Activated CD8-positive, alpha-beta memory T cell treated with anti-CD3 and anti-CD28 coated beads for 4 hours (primary cell): ENCODE results near the gene KRT73.

Source experiments
- DNase-seq, 2 donors: peaks; one replicate each; pipeline ENCODE4 v3.0.0-alpha.2; 2020; ENCODE audit warnings: low read depth in 2 of 2

The KRT73 gene

GRCh38 chr12:52622349-52622748, 4.0 kb upstream of the KRT73 start:
- DNase-seq: no peak

DNA sequence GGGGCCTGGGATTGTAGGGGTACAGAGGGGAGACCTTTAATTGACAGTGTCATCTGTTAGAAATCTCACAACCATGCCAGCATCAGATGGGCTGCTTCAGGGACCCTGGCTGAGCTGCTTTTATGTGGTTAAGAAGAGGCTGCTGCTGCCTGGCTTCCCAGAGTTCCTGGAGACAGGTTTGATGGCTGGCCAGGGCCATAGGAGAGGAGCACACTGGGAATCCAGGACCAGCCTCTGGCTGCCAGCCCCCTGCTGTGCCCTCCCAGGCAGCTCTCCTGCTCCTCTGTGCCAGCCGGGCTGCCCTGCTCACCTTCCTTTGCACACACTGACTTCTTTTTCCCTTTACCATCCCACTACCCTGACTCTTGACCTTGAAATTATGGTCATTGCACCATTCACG, 507 bp upstream of the KRT73 start:
- no peak for DNase-seq

- no peak for DNase-seq
Observed at GRCh38 chr12:52617403-52617785, 965 bp downstream of the KRT73 start.

DNA sequence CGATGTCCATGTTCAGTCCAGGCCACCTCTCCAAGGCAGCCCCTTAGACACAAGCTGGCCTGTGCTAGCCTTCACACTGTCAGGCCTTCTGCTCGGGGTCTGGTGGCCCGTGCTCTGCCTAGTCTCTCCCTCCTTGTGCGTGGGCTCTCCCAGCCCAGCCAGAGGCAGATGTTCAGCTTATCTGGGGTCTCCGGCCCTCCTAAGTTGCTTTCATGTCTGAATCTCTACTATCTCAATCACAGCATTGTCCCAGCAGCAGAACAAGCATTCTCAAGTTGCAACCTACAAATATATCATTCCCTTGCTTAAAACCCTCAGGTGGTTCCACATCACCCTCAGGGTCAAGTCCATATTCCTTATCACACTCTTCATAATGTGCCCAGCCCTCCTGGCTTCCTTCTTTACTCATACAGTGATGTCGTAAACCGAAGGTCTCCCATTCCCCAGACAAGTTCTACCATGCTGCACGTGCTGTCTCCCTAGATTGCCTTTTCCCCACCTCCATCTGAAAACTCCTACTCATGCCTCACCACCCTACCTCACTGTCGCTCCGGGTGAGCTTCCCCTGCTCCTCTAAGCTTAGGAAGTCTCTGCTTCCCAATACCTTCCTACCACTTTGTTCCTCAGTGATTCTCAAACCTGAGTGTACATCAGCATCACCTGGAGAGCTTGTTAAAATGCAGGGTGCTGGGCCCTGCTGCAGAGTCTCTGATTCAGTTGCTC, 1.5 kb downstream of the KRT73 start:
- DNase-seq: no peak

GRCh38 chr12:52615912-52616311, 2.4 kb downstream of the KRT73 start:
- DNase-seq: no peak

- DNase-seq: peak in 1 of 2 donors; percentile 24
Observed at GRCh38 chr12:52615208-52615868, 3.0 kb downstream of the KRT73 start.

DNA sequence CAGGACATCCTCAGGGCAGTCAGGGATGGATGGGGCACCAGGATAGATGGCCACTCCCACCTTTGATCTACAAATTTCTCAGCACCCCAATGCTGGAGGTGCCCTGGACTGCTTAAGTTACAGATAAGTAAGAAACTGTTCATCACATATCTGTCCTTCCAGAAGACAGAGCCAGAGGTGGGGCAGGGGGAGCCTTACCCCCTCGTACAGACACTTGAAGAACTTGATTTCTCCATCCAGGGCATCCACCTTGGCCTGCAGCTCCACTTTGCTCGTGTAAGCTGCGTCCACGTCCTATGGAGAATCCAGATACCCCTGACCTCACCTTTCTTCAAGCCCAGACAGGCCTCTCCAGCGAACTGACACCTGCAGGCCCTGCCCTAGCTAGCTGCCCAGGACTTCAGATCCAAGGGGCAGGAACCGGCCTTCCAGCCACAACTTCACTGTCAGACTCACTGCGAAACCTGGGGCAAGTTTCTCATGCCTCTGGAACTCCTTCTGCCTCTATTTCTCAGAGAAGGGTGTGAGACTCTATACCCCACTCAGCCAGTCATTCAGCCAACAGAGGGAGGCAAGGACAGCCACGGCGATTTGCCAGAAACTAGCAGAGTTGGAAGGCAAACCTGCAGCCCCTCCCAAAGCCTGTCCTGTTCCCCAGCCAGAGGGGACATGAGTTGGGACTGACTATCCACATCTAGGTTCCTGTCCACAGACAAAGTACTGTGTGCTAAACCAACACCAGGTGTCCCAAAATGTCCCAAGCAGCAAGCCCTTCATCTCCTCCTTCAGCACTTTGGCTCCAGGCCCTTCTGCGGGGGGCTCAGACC, 3.8 kb downstream of the KRT73 start:
- DNase-seq: no peak

GRCh38 chr12:52613384-52614030, 4.9 kb downstream of the KRT73 start:
- DNase-seq: no peak

GRCh38 chr12:52612431-52613383, 5.7 kb downstream of the KRT73 start:
- DNase-seq: no peak

- DNase-seq: no peak
Observed at GRCh38 chr12:52611080-52611468, 7.3 kb downstream of the KRT73 start.

DNA sequence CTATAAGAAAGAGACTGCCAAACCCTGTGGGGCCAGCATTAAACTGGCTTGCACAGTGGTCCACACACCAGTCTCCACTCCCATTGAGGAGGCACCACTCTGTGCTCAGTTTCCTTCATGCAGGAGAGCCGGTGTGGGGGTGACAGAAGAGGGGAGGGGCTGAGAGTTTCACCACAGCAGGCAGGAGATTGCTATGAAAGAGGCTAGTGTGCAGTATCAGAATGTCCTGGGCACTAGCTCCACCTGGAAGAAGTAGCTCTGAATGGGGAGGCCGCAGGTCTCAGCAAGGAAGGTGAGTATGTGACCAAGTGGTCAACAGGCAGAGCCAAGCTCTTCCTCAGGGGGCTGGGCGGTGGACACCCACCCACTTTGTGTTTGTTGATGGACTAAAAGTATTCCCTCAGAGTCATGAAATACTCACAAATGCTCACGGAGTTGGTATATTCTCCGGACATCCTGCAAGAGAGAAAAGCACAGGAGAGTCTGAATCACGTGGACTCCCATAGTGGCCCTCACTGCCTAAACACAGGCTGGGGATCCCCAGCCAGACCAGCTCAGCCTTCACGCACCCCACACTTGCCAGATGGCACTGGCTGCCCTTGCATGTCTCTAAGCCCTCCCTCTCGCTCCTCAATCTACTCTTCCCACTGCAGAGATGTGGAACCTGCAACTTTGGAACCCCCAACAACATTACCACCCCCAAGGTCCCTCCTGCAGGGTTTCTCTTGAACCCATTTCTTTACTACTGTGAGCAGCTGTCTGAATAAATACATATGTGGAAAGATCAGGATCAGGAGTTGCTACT, 9.3 kb downstream of the KRT73 start:
- DNase-seq: no peak

DNA sequence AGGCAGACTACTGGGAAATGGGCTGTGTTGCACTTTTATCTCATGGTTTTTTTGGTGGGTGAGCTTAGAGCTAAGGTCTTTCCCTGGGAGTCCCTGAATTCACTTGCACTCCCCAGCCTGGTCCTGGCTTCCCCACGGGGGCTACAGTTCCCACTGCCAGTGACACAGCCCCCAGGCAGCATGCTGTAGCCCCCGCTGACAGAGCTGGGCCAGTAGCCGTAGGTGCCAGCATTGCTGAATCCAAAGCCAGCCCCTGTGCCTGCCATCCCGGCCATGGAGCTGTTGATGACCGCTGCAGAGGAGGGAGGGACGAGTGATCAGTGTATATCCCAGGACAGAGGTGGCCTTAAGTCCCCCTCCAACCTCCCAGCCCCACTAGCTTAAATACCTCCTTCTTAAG, 10.2 kb downstream of the KRT73 start:
- no peak for DNase-seq

- no peak for DNase-seq
Observed at GRCh38 chr12:52607314-52607713, 11.0 kb downstream of the KRT73 start.

- DNase-seq: no peak
Observed at GRCh38 chr12:52606581-52607218, 11.7 kb downstream of the KRT73 start.

DNA sequence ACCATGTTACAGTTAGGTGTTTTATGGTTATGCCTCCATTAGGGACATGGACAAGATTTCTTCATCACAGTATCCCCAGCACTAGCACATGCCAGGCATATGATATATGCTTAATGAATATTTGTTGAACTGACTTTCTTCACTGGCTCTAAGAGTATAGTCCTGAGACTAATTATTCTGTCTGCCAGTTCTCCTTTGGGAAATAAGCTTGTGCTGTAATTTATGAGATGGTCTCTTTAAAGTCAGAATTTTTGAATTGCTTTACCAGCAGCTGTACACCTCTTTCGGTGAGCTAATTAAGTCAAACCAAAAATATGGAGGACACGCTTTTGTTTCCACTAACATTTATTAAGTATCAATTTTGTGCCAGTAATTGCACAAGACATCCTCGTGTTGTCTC, 12.3 kb downstream of the KRT73 start:
- no peak for DNase-seq

GRCh38 chr12:52605542-52605941, 12.8 kb downstream of the KRT73 start:
- DNase-seq: no peak

- DNase-seq: no peak
Observed at GRCh38 chr12:52604859-52605258, 13.5 kb downstream of the KRT73 start.

- peak in 1 of 2 donors; percentile 32 for DNase-seq
Observed at GRCh38 chr12:52603314-52603713, 15.0 kb downstream of the KRT73 start.

DNA sequence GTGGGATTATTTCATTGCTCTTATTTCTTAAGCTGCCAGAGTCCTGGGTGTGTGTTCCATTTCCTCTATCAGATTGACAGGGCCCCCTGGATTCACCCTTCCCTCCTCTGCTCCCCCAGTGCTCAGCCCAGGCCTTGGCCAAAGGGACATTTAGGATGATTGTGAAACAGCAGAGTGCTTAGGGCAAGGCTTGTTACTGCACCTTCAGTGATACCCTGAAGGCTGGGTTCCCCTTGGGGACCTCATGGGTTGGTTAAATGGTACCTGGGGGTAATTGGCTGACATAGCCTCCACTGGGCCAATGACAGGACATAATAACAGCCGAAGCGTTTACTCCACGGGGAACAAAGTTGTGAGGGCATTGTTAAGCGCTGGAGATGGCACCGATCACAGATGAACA, 15.8 kb downstream of the KRT73 start:
- DNase-seq: no peak

- DNase-seq: no peak
Observed at GRCh38 chr12:52601671-52602070, 16.7 kb downstream of the KRT73 start.
